RWPE1 (cell line): ENCODE results near the gene BNC1.
"Not testable (repeated sequence)": the region's sequence is repeated elsewhere in the genome, so short reads cannot be mapped to it uniquely, and the experiment has no call there.

ENCODE experiments used
- CTCF ChIA-PET: fragments of 350-600 bp; sonication (Branson Sonifier 250); formaldehyde crosslinking; extraction: SDS; loops from one replicate; lab custom pipeline; 2021; lab: Yijun Ruan, JAX
- POLR2A ChIA-PET: fragments of 400-600 bp; formaldehyde crosslinking; extraction: SDS; loops from one replicate; lab custom pipeline; 2020; ENCODE audit warnings: antibody characterized with exemption; ENCODE audit not compliant: low non-redundant PET; lab: Yijun Ruan, JAX
- DNase-seq: peaks from one replicate; pipeline ENCODE4 v3.0.0; 2012; ENCODE audit warnings: low spot score
- H3K27ac ChIP-seq: fragments of 450-650 bp; 2 replicates; pipeline ENCODE4 v1.5.1; 2017
- TF ChIP-seq, protein P1 (sequence below): fragments of 450-650 bp; conservative IDR thresholded peaks from 2 replicates; pipeline ENCODE4 v1.5.1; 2017; ENCODE audit warnings: low read depth, mild to moderate bottlenecking

BNC1 gene

DNA sequence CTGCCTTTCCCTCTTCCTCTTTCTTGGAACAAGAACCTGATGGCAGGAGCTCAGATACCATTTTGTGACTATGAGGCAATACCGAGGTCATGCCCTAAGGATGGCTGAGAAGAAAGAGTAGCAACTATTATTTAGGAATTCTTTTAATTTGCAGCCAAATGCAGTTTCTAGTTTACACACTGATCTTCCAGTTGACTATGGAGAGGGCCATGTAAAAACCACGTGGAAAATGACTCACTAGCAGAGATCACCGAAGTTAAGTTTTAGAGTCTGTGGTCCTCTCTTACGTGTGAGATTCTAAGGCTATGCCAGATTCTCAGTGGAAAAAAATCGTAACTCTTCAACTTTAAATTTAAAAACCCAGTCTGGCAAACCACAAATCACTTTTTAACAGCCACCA lies 7.8 kb downstream of the BNC1 start:
- DNase-seq, result no peak
- TF ChIP-seq, protein P1, sequence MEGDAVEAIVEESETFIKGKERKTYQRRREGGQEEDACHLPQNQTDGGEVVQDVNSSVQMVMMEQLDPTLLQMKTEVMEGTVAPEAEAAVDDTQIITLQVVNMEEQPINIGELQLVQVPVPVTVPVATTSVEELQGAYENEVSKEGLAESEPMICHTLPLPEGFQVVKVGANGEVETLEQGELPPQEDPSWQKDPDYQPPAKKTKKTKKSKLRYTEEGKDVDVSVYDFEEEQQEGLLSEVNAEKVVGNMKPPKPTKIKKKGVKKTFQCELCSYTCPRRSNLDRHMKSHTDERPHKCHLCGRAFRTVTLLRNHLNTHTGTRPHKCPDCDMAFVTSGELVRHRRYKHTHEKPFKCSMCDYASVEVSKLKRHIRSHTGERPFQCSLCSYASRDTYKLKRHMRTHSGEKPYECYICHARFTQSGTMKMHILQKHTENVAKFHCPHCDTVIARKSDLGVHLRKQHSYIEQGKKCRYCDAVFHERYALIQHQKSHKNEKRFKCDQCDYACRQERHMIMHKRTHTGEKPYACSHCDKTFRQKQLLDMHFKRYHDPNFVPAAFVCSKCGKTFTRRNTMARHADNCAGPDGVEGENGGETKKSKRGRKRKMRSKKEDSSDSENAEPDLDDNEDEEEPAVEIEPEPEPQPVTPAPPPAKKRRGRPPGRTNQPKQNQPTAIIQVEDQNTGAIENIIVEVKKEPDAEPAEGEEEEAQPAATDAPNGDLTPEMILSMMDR, result no peak
- ChIA-PET CTCF (interaction anchor here (2.8 kb wide), 1 partner anchor 104 kb away, joined by 6 read pairs; no protein-coding TSS in a partner anchor), POLR2A (no interaction called here)
- no peak overlapping the region for H3K27ac ChIP-seq

DNA sequence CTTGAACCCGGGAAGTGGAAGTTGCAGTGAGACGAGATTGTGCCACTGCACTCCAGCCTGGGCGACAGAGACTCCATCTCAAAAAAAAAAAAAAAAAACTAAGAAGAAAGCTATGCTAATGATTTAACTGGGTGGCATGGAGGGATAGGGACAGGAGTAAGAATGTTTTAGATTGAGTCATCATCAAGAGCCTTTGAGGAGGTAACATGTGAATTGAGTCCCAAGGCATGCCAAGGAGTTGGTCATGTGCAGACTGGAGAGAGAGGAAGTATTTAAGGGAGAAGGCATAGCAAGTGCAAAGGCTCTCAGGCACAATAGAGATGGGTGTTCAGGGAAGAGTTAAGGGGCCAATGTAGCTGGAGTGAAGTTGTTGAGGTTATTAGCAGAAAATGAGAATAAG lies 9.1 kb downstream of the BNC1 start:
- peak overlapping the region; percentile 59 for H3K27ac ChIP-seq
- POLR2A ChIA-PET, result interaction anchor here (0.7 kb wide), 1 partner anchor 37 kb away, joined by 3 read pairs; no protein-coding TSS in a partner anchor
- TF ChIP-seq, protein P1, result no peak
- CTCF ChIA-PET, result interaction anchor here (2.8 kb wide), 1 partner anchor 105 kb away, joined by 6 read pairs; no protein-coding TSS in a partner anchor
- DNase-seq, result no peak

DNA sequence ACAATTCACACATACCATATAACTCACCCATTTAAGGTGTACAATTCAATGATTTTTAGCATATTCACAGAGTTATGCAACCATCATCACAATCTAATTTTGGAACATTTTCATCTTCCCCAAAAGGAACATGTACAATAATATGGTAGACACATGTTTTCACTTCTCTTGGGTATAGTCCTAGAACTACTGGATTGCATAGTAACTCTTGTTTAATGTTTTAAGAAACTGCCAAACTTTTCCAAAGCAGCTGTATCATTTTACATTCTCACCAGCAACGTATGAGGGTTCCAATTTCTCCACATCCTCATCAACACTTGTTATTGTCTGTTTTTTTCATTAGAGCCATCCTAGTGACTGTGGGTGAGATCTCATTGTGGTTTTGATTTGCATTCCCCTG lies 14.3 kb downstream of the BNC1 start:
- TF ChIP-seq, protein P1, result no peak
- no peak overlapping the region for H3K27ac ChIP-seq
- DNase-seq, result no peak
- ChIA-PET POLR2A (no interaction called here), CTCF (no interaction called here)

DNA sequence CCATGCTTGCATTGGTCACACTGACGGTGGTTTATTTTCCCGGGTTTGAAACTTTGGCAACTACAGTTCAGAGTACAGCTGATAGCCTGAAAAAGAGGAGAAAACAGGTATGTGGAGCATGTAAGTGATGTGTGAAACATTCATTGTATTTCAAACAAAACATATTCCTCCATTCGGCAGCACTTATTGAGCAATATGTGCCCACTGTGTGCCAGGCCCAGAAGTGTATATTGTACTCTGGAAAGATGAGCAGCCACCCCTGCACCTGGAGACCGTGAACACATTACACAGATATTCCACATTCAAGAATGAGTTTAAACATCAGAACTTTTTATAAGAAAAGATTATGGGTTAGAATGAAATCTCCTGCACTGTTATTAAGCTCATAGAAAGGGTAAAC lies 16.3 kb downstream of the BNC1 start:
- no peak overlapping the region for H3K27ac ChIP-seq
- POLR2A ChIA-PET, result no interaction called here
- CTCF ChIA-PET, result interaction anchor here (1.1 kb wide), 1 partner anchor 112 kb away, joined by 7 read pairs; no protein-coding TSS in a partner anchor
- no peak for DNase-seq
- TF ChIP-seq, protein P1, result no peak

DNA sequence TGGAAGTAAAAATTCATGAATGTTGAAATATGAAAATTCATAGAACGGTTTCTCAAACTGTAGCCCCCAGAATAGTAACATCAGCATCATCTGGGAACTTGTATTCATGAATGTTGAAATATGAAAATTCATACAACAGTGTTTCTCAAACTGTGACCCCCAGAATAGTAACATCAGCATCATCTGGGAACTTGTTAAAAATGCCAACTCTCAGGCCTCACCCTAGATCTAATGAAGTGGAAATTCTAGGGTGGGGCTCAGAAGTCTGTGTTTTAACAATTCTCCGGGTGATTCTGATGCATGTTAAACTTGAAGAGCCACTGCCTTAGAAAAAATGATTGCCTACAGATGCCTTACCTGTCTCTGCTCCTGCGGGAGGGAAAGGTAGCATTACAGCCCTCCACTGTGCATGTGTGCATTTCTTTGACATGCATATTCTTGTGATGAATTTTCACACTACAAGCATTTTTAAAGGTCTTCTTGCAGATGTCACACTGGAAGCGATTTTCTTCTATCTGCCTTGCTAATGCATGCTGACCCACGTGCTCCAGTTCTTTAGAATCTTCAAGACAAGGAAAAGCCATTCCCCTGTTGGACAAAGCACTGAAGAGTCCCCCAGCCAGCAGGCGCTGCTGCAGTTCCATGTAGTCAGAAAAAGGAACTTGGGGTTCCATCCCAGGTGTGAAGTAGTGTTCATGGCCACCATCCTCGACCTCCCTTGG lies 21.7 kb downstream of the BNC1 start:
- ChIA-PET POLR2A (no interaction called here), CTCF (interaction anchor here (1.7 kb wide), 1 partner anchor 14 kb away, joined by 8 read pairs; no protein-coding TSS in a partner anchor)
- TF ChIP-seq, protein P1, result no peak
- DNase-seq, result no peak
- H3K27ac ChIP-seq, result peak overlapping the region; percentile 48

DNA sequence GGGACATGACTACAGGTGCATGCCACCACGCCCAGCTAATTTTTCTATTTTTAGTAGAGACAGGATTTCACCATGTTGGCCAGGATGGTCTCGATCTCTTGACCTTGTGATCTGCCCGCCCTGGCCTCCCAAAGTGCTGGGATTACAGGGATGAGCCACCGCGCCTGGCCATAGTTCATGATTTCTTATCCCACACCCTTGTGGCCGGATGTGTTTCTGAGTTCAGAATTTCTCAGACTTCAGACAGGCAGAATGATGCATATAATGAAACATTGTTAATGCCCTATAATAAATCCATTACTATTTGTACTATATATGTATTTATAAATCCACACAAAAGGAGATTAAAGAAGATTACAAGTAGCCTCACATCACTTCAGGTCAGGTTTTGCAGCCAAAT lies 22.3 kb downstream of the BNC1 start:
- CTCF ChIA-PET, result interaction anchor here (0.7 kb wide), 1 partner anchor 16 kb away, joined by 4 read pairs; no protein-coding TSS in a partner anchor
- H3K27ac ChIP-seq, POLR2A ChIA-PET, DNase-seq: not testable (repeated sequence)

DNA sequence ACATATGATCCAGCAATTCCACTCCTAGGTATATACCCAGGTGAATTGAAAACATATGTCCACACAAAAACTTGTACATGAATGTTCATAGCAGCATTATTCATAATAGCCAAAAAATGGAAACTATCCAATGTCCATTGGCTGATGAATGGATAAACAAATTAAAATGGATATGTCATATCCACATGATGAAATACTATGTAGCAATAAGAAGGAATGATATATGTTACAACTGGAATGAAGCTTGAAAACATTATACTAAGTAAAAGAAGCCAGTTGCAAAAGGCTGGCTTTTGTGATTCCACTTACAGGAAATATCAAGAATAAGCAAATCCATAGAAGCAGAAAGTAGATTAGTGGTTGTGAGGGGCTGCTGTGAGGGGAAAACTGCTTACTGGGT lies 33.7 kb downstream of the BNC1 start:
- no peak overlapping the region for H3K27ac ChIP-seq
- no peak for DNase-seq
- ChIA-PET POLR2A (no interaction called here), CTCF (interaction anchor here (1.3 to 4.2 kb wide), 2 partner anchors 130 to 186 kb away, joined by 5 to 67 read pairs; no protein-coding TSS in a partner anchor)
- TF ChIP-seq, protein P1, result no peak
